Uterus (tissue), 2 donors: ENCODE data around the gene PLA2G4D.

ENCODE experiments used
- CTCF ChIP-seq, 4 experiments: fragments of 200-600 bp in 2 of 4; fragments of 450-650 bp in 2 of 4; sonication (generic) in 2 of 4; IDR thresholded peaks; one replicate each; pipeline ENCODE4 v1.5.1; 2016 to 2019; ENCODE audit warnings: antibody characterized with exemption in 4 of 4, mild to moderate bottlenecking in 2 of 4, moderate library complexity in 1 of 4
- POLR2A ChIP-seq, 2 donors: fragments of 450-650 bp; IDR thresholded peaks; one replicate each; pipeline ENCODE4 v1.6.1; 2016; ENCODE audit warnings: antibody characterized with exemption in 2 of 2, mild to moderate bottlenecking in 1 of 2, moderate library complexity in 1 of 2

DNA sequence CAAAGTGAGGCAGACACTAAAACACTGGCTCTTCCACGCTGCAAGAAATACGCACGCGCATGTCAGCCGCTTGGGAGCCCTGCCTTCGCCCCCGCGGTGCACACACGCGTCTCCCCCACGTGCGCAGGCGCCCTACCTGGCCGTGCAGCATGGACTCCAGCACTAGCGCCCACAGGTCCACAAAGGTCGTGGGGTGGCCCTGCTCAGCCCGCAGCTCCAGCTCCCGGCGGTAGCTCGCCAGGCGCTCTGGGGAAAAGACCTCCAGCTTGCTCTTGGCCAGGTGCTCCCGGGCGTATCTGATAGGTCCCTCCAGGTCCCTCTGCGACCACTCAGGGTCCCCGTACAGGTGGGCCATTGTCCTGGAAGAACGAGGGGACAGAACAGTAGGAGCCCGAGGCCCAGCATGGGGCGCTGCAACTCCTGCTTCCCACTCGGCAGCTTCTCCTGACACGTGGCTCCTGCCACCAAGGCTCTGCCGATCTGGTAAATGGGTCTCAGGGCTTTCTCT lies 14.9 kb downstream of the PLA2G4D start:
- TF ChIP-seq CTCF (IDR thresholded peaks at IDR 0.05) (no peak), POLR2A (IDR thresholded peaks at IDR 0.05) (no peak)
